HTR-8/SVneo (cell line): Measurements from ENCODE around the gene ADGRD2.

ENCODE experiments used
- DNase-seq: peaks from one replicate; pipeline ENCODE4 v3.0.0; 2011; ENCODE audit warnings: low spot score, mixed read lengths; ENCODE audit not compliant: insufficient read length
- FAIRE-seq: peaks from 2 replicates; lab custom pipeline; 2011; peaks lifted over from hg19 to GRCh38; lab: Jason Lieb, UNC

The ADGRD2 gene

DNA sequence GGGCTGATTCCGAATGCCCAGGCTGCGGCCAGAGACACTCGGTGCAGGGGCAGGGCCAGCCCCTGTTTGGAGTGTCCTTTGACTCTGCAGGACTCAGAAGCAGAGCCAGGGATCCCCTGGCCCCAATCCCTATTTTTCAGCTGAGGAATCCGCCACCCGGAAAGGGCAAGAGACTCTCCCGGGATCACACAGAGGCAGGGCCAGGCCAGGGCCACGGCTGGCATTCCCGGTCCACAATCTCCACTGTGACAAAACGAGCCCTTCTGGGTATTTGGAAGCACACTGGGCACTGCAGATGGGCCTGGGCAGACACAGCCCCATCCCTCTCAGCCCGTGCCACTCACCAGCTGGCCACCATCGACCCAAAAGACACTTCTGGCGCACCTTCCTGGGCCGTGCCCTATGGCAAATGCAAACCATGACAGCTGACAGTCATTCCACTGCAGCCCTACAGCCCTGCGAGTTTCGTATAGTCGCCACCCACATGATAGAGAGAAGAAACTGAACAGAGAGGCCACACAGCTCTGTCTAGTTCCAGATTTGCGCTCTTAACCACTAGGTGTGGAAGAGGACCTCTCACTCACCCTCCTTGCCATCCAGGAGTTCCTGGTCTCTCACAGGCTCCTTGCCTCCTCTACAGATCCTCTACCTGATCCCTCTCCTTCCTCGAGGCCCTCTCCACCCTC, 43.7 kb downstream of the ADGRD2 start:
- no peak for FAIRE-seq
- DNase-seq, result no peak

GRCh38 chr9:124495126-124496074, 45.1 kb downstream of the ADGRD2 start:
- DNase-seq (no peak), FAIRE-seq (no peak)

GRCh38 chr9:124496075-124496449, 45.8 kb downstream of the ADGRD2 start:
- no peak for DNase-seq
- FAIRE-seq, result no peak

GRCh38 chr9:124496463-124496862, 46.2 kb downstream of the ADGRD2 start:
- no peak for FAIRE-seq
- DNase-seq, result no peak

DNA sequence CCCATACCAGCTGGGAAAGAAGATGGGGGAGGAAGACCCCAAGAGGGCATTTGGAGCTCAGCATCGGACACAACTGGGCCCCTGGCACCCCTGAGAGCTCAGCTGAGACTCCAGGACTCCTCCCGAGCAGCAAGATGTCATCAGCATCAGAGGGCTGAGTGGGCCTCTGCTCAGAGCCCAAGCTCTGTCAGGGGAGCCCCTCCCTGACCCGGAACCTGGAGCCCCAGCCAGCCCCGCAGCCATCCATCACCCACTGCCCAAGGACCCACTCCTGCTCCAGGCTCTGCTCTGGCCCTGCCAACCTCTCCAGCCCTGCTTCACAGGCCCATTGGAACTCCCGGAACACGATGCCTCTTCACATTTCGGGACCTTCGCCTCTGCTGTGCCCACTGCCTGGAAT, 47.2 kb downstream of the ADGRD2 start:
- no peak for DNase-seq
- no peak for FAIRE-seq

DNA sequence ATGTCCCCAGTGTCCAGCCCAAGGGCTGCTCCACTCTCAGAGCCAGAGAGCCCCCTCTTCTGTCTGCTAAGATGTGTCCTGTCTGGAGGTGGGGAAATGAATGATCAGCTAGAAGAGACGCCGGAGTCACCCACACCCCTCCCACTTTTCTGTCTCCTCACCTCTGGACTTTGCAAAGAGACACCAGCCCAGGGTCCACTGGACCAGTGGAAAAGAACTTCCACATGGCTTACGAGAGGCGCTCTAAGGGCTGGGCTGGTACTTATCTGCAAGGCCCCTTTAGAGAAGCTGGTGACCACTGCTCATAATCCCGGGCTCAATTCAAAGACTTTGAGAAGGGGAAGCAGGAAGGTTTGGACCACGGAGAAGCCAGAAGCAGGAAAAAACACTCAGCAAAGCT, 47.8 kb downstream of the ADGRD2 start:
- FAIRE-seq, result no peak
- no peak for DNase-seq

DNA sequence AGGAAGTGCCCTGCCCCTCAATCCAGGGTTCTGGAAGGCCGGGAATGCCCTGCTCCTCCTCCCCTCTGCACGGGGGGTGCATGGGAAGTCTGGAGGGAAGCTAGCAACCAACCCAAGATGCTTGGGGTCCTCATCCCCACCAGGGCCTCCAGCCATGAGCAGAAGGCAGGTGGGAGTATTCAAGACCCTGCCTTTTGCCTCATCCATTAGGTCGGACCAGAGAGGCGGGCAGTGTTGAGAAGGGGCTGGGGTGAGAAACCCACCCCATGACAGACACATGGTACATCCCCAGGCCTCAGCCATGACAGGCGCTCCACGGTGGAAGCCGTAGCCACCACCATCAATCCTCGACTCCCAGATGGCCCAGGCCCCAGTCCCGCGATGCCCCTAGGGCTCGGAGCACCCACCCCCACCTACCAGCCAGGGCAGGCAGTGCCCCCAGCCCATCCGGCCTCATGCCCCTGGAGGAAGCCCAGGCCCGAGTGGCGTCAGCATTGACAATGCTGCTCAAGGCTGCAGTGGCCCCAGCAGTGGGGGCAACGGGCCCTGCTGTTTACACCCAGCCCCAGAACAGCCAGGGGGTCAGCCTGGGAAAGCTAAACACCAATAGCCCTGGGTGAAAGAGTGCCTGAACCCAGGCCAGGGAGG, 48.4 kb downstream of the ADGRD2 start:
- no peak for FAIRE-seq
- no peak for DNase-seq

DNA sequence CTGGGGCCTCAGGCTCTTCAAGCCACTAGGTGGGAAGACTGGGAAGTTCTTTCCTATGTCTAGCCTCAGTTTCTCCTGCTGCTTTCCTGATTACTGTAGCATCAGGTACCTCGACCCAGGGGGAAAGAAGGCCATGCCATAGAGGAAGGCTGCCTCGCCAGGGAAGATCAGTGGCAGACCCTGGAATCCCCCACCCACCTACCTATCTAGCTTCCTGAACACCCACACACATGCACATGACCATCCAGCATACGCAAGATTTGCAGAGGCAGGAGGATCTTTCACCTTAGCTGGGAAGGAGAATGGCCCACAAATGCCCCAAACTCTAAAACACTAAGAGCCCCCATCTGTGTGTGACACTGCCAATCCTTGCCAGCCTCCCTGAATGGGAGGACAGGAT, 49.0 kb downstream of the ADGRD2 start:
- DNase-seq (no peak), FAIRE-seq (no peak)

DNA sequence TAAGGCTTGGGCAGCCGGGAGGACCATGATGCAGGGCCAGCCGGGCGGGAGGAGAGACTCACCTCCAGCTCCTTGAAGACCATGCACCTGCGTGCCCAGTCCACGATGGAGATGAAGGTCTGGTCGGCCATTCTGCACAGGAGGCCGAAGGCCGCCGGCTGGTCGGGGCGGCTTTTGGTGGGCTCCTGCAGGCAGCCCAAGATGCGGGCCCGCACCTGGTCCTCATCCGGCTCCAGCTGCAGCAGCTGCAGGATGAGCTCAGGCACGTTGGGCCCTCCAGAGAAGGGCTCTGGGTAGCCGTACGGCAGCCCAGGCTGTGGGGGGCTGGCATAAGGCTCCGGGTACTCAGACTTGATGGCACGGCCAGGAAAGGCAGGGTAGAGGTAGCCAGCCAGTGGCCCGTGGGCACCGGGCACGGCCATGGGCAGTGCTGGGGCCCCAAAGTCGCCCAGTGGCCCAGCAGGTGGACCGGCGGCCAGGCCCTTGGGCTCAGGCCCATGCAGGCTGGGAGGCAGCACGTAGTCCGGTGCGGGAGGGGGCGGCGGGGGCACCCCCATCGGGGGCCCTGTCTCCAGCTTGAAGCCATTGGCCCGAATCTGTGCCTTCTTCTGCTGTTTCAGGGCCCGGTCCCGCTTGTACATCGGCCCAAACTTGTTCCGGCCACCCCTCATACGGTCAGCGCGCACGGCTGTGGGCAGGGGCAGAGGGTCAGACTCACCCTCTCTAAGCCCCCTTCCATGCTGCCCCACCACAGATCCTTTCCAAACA, 50.0 kb downstream of the ADGRD2 start:
- no peak for FAIRE-seq

DNA sequence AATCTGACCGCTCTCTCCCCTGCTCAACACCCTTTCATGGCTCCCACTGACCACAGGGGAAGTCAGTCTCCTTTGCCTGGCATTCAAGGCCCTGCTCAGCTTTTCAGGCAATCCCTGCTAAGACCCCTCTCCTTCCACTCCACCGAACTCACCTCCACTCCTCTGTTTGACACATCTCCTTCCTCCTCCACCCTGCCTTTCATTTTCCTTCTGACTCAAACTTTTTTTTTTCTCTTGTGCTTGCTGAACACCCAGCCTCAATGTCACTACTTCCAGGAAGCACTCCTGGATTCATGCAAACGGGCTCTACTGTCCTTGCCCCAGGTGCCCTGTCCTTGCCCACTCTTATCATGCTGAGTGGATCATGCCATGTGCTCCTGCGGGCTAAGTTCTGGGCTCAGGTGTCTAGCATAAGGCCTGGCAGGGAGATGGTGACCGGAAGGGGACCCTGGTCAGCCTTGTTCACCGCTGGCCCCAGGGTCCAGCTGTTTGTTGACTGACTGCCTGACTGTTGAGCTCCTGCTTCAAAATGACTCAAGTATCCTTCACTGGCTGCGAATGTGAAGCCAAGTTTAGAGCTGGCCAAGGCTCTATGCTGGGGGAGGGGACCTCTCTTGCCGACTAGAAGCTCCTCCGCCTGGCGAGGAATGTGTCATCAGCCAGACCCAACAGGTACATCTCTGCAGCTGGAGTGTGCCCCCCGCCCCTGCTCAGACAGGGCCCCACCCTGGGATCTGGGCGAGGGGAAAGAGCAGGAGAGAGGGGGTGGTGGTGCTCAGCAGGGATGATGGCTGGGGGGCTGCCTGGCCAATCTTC, 50.8 kb downstream of the ADGRD2 start:
- DNase-seq, result no peak
- FAIRE-seq, result no peak

More for the DNA sequence above, 50.0 kb downstream of the ADGRD2 start:
- no peak for DNase-seq

GRCh38 chr9:124501771-124502320, 51.6 kb downstream of the ADGRD2 start:
- DNase-seq (no peak), FAIRE-seq (no peak)

DNA sequence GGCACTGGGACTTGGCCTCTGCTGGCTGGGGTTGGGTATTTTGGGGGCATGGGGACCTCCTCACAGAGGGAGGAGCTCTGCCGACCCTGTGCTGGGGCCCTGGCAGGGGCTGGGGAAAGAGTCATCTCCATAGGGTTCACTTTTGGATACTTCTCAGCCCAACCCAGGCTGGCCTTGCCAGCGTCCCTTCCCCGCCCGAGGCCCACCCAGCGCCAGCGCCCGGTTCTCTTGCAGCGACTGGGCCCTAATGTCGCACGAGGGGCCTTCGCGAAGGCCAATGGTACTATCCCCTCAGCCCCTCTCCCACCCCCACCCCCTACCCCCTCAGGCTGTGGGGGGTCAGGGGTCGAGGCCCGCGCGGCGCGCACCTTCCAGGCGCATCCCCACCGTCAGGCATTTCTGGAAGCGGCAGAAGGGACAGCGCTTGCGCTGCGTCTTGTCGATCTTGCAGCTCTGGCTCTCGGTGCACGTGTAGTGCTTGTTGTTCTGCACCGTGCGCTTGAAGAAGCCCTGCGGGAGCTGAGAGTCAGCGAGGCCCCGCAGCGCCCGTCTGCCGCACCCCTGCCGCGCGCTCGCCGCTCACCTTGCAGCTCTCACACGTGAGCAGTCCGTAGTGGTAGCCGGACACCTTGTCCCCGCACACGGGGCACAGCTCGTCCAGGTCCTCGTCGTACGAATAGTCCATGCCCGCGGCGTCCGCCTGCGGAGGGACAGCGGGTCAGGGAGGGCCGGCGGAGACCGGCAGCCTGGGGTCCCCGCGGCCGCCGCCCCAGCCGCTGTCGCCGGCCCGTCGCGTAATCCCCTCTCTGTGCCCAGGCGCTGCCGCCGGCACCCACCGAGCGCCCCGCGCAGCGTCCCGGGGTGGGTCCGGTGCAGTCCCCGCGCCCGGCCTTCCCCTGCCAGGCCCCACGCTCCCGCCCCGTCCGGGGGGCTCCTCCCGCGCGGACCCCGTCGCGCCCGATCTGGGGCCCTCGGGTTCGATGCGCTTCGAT, 52.8 kb downstream of the ADGRD2 start:
- DNase-seq, result no peak
- FAIRE-seq, result no peak

DNA sequence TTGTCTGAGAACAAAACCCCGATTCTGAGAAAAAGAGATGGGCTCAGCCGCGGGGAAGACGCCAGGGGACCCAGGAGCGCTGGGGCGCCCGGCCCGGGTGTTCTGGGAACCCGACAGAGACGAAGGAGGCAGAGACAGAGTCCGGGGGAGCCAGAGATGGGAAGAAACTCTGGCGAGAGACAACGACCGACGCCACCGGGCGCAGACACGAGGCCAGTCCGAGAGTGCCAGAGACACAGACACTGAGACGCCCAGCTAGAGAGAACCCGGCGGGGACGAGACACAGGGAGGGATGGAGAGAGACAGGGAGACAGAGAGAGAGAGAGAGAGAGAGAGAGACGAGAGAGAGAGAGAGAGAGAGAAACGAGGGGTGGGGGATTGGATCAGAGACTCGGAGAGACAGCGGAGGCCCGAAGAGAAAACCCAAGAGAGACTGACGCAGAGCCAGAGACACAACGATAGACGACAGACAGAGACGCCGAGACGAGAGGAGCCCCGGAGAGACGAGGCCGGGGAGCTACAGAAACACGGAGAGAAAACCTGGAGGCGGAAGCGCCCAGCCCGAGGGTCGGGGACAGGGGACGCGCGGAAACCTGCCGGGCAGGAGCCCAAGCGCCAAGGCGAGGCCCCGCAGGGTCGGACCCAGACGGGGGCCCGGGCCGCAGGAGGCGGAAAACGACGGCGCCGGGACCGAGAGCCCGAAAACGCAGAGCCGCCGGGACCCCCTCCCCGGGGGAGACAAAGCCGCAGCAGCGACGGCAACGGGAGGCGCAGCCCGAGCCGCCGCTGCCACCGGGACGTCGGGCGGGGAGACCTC, 53.7 kb downstream of the ADGRD2 start:
- FAIRE-seq (no peak), DNase-seq (no peak)

- DNase-seq, result no peak
- FAIRE-seq, result no peak
Observed at GRCh38 chr9:124504530-124505005, 54.3 kb downstream of the ADGRD2 start.

DNA sequence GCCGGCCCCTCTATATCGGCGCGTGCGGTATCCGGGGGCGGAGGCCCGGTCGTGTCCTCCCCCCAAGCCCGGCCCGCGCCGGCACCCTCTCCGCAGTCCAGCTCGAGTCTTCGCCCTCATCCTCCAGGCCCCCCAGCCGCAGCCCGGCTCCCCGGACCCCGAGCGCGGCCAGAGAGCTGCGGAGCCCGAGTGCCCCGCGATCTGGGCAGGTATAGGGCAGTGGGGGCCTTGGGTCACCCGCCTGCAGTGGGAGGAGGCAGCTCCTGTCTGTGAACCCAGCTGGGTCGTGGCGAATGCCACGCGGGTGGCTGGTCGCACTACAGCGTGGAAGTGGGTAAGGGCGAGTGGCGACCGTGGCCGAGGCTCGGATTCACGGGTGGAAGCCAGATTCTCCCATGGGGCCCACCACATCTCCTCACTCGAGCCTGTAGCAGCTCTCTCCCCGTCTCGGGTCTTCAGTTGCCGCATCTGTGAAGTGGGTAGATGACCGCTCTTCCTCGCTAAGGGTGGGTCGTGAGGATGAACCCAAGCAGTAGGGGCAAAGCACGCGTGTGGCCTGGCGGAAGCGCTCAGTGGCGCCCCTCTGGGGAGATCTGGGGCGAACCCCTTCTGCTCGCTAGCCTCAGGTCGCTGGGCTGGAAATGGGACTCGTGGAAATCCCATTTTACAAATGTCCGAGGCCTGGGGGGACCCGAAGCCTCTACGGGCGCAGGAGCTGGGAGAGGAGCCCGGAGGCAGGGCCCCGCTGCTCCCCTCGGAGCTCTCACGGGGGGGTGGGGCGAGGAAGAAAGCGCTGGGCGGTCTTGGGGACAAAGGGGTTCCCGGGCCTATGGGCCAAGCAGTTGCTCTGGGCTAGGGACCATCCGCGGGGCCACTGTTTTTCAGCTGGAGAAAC, 55.0 kb downstream of the ADGRD2 start:
- FAIRE-seq (no peak), DNase-seq (no peak)

DNA sequence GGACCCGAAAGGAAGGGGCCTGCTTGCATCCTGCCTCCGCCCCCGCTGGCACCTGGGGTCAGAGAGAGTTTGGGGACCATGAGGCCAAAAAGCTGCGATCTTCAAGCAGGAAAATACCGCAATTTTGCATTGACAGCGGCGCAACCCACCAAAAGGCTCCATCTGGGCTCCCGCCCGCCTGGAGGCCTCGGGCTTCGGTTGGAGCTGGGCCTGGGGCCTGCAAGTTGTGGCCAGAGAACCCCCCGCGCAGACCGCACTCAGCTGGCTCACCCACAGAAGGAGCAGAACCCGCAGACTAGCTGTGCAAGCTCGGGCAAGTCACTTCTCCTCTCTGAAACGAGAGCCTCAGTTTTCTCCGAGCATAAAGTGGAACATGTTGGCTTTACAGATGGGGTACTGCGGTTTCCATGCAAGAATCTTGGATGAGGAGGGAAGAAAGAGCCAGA, 55.7 kb downstream of the ADGRD2 start:
- DNase-seq (no peak), FAIRE-seq (no peak)
